ENCODE data around the gene SAMD4A. TPM values are rescaled to one million over a fixed set of nuclear protein-coding genes. Genes with fewer than 3 reads are reported as not detected.

Gene SAMD4A
- total RNA-seq, 1 experiment from 2014 or later = 9.6 TPM

DNA sequence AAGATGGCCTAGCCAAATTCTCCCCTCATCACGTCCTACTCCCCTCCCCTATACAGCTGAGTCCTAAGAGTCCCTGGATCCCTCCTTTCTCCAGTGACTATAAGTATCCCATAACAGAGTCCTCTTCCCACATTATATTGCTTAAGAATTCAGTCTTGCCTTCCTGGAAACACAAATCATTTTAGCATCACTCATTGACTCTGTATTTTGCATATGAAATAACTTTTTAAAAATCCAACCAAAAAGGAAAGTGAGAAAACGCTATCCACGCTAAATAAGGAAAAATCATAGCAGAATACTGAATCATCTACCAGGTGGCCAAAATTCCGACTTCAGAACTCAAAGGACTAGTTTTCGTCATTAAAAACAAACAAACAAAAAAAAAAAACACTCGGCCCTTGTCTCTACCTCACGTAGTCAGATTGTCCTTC lies 205.5 kb downstream of the SAMD4A start:
- H3K56ac ChIP-seq (ENCODE audit: insufficient read length, low read depth, low read length) = no peak overlapping the region
- no CpG with 5 or more reads among the region's 7 CpGs for WGBS (ENCODE audit: extremely low coverage, insufficient read length, low lambda C conversion rate)
- H3K4me2 ChIP-seq (ENCODE audit: insufficient read depth, insufficient read length, low read length) = no peak overlapping the region
- no peak overlapping the region for H2BK20ac ChIP-seq (ENCODE audit: low read depth, low read length, poor library complexity, severe bottlenecking)
- Mint-ChIP-seq H3K4me3 (no peak overlapping the region), H3K27ac (no peak overlapping the region), H3K4me1 (peaks cover 18 to 19% of the 10 kb centered on the region in 2 experiments), H3K27me3 (ENCODE audit: low read depth) (no peaks in the 10 kb centered on the region; the same call in 1 of the 2 replicates), H3K36me3 (ENCODE audit: insufficient read depth in 1 of 3, low read depth in 3 of 3) (no peaks in the 10 kb centered on the region), H3K9me3 (no peaks in the 10 kb centered on the region)
- TF ChIP-seq, protein P1, sequence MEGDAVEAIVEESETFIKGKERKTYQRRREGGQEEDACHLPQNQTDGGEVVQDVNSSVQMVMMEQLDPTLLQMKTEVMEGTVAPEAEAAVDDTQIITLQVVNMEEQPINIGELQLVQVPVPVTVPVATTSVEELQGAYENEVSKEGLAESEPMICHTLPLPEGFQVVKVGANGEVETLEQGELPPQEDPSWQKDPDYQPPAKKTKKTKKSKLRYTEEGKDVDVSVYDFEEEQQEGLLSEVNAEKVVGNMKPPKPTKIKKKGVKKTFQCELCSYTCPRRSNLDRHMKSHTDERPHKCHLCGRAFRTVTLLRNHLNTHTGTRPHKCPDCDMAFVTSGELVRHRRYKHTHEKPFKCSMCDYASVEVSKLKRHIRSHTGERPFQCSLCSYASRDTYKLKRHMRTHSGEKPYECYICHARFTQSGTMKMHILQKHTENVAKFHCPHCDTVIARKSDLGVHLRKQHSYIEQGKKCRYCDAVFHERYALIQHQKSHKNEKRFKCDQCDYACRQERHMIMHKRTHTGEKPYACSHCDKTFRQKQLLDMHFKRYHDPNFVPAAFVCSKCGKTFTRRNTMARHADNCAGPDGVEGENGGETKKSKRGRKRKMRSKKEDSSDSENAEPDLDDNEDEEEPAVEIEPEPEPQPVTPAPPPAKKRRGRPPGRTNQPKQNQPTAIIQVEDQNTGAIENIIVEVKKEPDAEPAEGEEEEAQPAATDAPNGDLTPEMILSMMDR (conservative IDR thresholded peaks at IDR 0.05) = no peak
- no peak overlapping the region for H4K5ac ChIP-seq (ENCODE audit: insufficient read length, low read depth, low read length)
- no peak overlapping the region for H2AFZ ChIP-seq (ENCODE audit: low read length)
- no peak overlapping the region for H3K27ac ChIP-seq (ENCODE audit: insufficient read length, low read depth, low read length)
- H3K4ac ChIP-seq (ENCODE audit: low read depth, low read length) = no peak overlapping the region
- no peak overlapping the region for H2BK15ac ChIP-seq (ENCODE audit: low read depth, low read length)
- H2AK5ac ChIP-seq (ENCODE audit: insufficient read length, low read length) = no peak overlapping the region
- no peak overlapping the region for H3K14ac ChIP-seq (ENCODE audit: insufficient read depth, low read length)
- H2BK5ac ChIP-seq (ENCODE audit: insufficient read length, low read length) = no peak overlapping the region
- no peaks in the 10 kb centered on the region for H4K20me1 ChIP-seq (ENCODE audit: control insufficient read depth, insufficient read depth, insufficient read length)
- DNase-seq = no peak
- H3K9ac ChIP-seq (ENCODE audit: extremely low read depth, insufficient read length, low read length) = no peak overlapping the region
- H2BK12ac ChIP-seq (ENCODE audit: insufficient read length, low read depth, low read length) = no peak overlapping the region
- no peak overlapping the region for H2BK120ac ChIP-seq (ENCODE audit: low read depth, low read length, poor library complexity, severe bottlenecking)
- no peak overlapping the region for H3K23ac ChIP-seq (ENCODE audit: insufficient read length, low read depth, low read length)
- no peaks in the 10 kb centered on the region for H3K23me2 ChIP-seq (ENCODE audit: insufficient read length, low read depth, low read length, poor library complexity, severe bottlenecking)
- no peak overlapping the region for H3K18ac ChIP-seq (ENCODE audit: insufficient read length, low read depth, low read length)
- no peaks in the 10 kb centered on the region for H3K27me3 ChIP-seq (ENCODE audit: insufficient read depth, low read length)
- H3K4me1 ChIP-seq (ENCODE audit: insufficient read depth, low read length) = peaks cover 9% of the 10 kb centered on the region; the same call in 1 of the 2 replicates
- H3K79me1 ChIP-seq (ENCODE audit: insufficient read depth, low read depth, low read length, poor library complexity, severe bottlenecking) = no peaks in the 10 kb centered on the region
- H3T11ph ChIP-seq (ENCODE audit: low read length) = no peak overlapping the region
- H3K79me2 ChIP-seq (ENCODE audit: insufficient read depth, low read length) = no peaks in the 10 kb centered on the region
- H4K8ac ChIP-seq (replicated peaks; ENCODE audit: insufficient read length, low read depth, low read length) = no peak overlapping the region
- H3K9me3 ChIP-seq (ENCODE audit: control insufficient read depth, low read depth, low read length) = no peaks in the 10 kb centered on the region
- H4K91ac ChIP-seq (ENCODE audit: insufficient read length, low read depth, low read length) = no peak overlapping the region
